Liver (tissue), 3 donors: ENCODE results near the gene MCTP2.

ENCODE experiments used
- CTCF ChIP-seq: fragments of 150-350 bp; IDR thresholded peaks from 2 replicates; pipeline ENCODE4 v1.5.1; 2017; ENCODE audit warnings: improper control_type of control experiment, low read depth, low read length; ENCODE audit not compliant: missing input control
- JUND ChIP-seq, 2 donors: IDR thresholded peaks; 2 replicates each; pipeline ENCODE4 v1.6.1; 2016; ENCODE audit warnings: antibody characterized with exemption in 2 of 2
- MAX ChIP-seq: IDR thresholded peaks from 2 replicates; pipeline ENCODE4 v1.6.1; 2016; ENCODE audit warnings: antibody characterized with exemption
- RAD21 ChIP-seq, 2 donors: IDR thresholded peaks; 2 replicates each; pipeline ENCODE4 v1.6.1; 2016; ENCODE audit warnings: antibody characterized with exemption in 2 of 2, mild to moderate bottlenecking in 2 of 2
- YY1 ChIP-seq: IDR thresholded peaks from 2 replicates; pipeline ENCODE4 v1.6.1; 2016; ENCODE audit warnings: antibody characterized with exemption, mild to moderate bottlenecking
- ZBTB33 ChIP-seq: IDR thresholded peaks from 2 replicates; pipeline ENCODE4 v1.6.1; 2016; ENCODE audit warnings: antibody characterized with exemption
- donor health status: healthy.
- donor health status: healthy.

GRCh38 chr15:94287794-94288246 lies 56.5 kb downstream of the MCTP2 start:
- TF ChIP-seq RAD21 (IDR thresholded peaks at IDR 0.05): no peak
- TF ChIP-seq CTCF: no peak
- TF ChIP-seq ZBTB33: no peak
- TF ChIP-seq YY1: no peak
- no peak for TF ChIP-seq MAX
- no peak for TF ChIP-seq JUND (IDR thresholded peaks at IDR 0.05)
